GM12878 (cell line): ENCODE data around the gene MICALL1. TPM values are rescaled to one million over a fixed set of nuclear protein-coding genes. Genes with fewer than 3 reads are reported as not detected.

Experiments
- ATAC-seq: fragments of 200-7000 bp; cut with Tn5 transposase; 3 replicates; pipeline ENCODE4 v1.9.1; 2020; ENCODE audit warnings: mild to moderate bottlenecking, moderate library complexity
- BruUV-seq: library from RNA; stranded (reverse); fragments of 400-500 nt; replicated peaks from 2 replicates; lab custom pipeline; 2021; lab: Mats Ljungman, UMichigan
- CTCF ChIA-PET: fragments of 300-600 bp; sonication (Branson Sonifier 250); formaldehyde crosslinking; extraction: SDS; loops from one replicate; lab custom pipeline; 2021; ENCODE audit warnings: inconsistent platforms; lab: Yijun Ruan, JAX
- POLR2A ChIA-PET: fragments of 350-600 bp; formaldehyde crosslinking; extraction: SDS; loops from one replicate; lab custom pipeline; 2021; ENCODE audit warnings: inconsistent platforms; lab: Charles Lee
- RAD21 ChIA-PET: fragments of 300-600 bp; sonication (Branson Sonifier 250); formaldehyde crosslinking; loops from one replicate; lab custom pipeline; 2023; ENCODE audit warnings: antibody characterized with exemption; ENCODE audit not compliant: unreplicated experiment; lab: Charles Lee
- SMC1A ChIA-PET: fragments of 300-600 bp; sonication (Branson Sonifier 250); formaldehyde crosslinking; loops from one replicate; lab custom pipeline; 2023; ENCODE audit not compliant: unreplicated experiment, uncharacterized antibody; lab: Charles Lee
- DNase-seq: peaks from one replicate; pipeline ENCODE4 v3.0.0-alpha.2; 2011; ENCODE audit warnings: low read depth, low spot score
- FAIRE-seq: peaks from 3 replicates; lab custom pipeline; 2011; peaks lifted over from hg19 to GRCh38; lab: Jason Lieb, UNC
- H2AFZ ChIP-seq: 2 replicates; pipeline ENCODE4 v1.6.0; 2011; ENCODE audit warnings: low read depth, low read length, control low read depth; ENCODE audit not compliant: control insufficient read depth
- H3K27ac ChIP-seq: 2 replicates; pipeline ENCODE4 v1.5.1; 2011; ENCODE audit warnings: control low read depth; ENCODE audit not compliant: control insufficient read depth, insufficient read depth
- H3K27me3 ChIP-seq, 2 experiments: replicated peaks in 1 of 2; 2 replicates each; pipeline versions ENCODE4 v1.6.0 to v1.6.1; 2011; ENCODE audit warnings: low read length in 1 of 2; ENCODE audit not compliant: control insufficient read depth in 2 of 2, insufficient read depth in 2 of 2
- H3K36me3 ChIP-seq, 2 experiments: 2 replicates each; pipeline ENCODE4 v1.5.1; 2011; ENCODE audit warnings: low read length in 1 of 2; ENCODE audit not compliant: control insufficient read depth in 2 of 2, insufficient read depth in 2 of 2
- H3K4me1 ChIP-seq: 2 replicates; pipeline ENCODE4 v1.6.1; 2011; ENCODE audit warnings: mild to moderate bottlenecking, low read length, moderate library complexity, mixed read lengths; ENCODE audit not compliant: control insufficient read depth, insufficient read depth
- H3K4me2 ChIP-seq: 2 replicates; pipeline ENCODE4 v1.6.0; 2011; ENCODE audit warnings: control low read depth; ENCODE audit not compliant: control insufficient read depth, insufficient read depth
- H3K4me3 ChIP-seq: fragments of 200-600 bp; sonication (generic); 2 replicates; pipeline ENCODE4 v1.5.1; 2016
- H3K79me2 ChIP-seq: 2 replicates; pipeline ENCODE4 v1.6.0; 2011; ENCODE audit warnings: low read length; ENCODE audit not compliant: control insufficient read depth, insufficient read depth
- H3K9ac ChIP-seq: 2 replicates; pipeline ENCODE4 v1.8.0; 2011; ENCODE audit warnings: low read length, control low read depth, mixed read lengths; ENCODE audit not compliant: control insufficient read depth, insufficient read depth
- H3K9me3 ChIP-seq: replicated peaks from 3 replicates; pipeline ENCODE4 v1.5.1; 2011; ENCODE audit warnings: mild to moderate bottlenecking, low read length; ENCODE audit not compliant: control insufficient read depth, insufficient read depth
- H4K20me1 ChIP-seq: 2 replicates; pipeline ENCODE4 v1.6.0; 2011; ENCODE audit not compliant: control insufficient read depth, insufficient read depth
- CBX3 ChIP-seq: fragments of 200-600 bp; sonication (generic); IDR thresholded peaks from 2 replicates; pipeline ENCODE4 v1.6.1; 2016; ENCODE audit warnings: low read depth, borderline replicate concordance
- CHD2 ChIP-seq: IDR thresholded peaks from 2 replicates; pipeline ENCODE4 v1.6.1; 2011; ENCODE audit warnings: low read depth, low read length, improper control_type of control experiment, borderline replicate concordance
- FOS ChIP-seq: IDR thresholded peaks from 3 replicates; pipeline ENCODE4 v1.6.1; 2011; ENCODE audit warnings: borderline replicate concordance; ENCODE audit not compliant: insufficient read length; ENCODE audit errors: extremely low read depth
- MEF2B ChIP-seq: fragments of 450-650 bp; IDR thresholded peaks from 2 replicates; pipeline ENCODE4 v1.6.1; 2018; ENCODE audit warnings: mild to moderate bottlenecking, moderate library complexity; ENCODE audit not compliant: partially characterized antibody, poor library complexity, severe bottlenecking
- MYB ChIP-seq: fragments of 150-350 bp; IDR thresholded peaks from 2 replicates; pipeline ENCODE4 v1.6.1; 2014; ENCODE audit warnings: mild to moderate bottlenecking, low read depth, low read length, borderline replicate concordance
- NFYA ChIP-seq: IDR thresholded peaks from 2 replicates; pipeline ENCODE4 v1.6.1; 2011; ENCODE audit warnings: low read depth, mild to moderate bottlenecking, low read length, improper control_type of control experiment, borderline replicate concordance
- RFX5 ChIP-seq: IDR thresholded peaks from 2 replicates; pipeline ENCODE4 v1.6.1; 2011; ENCODE audit warnings: low read depth, low read length, improper control_type of control experiment
- STAT1 ChIP-seq: fragments of 450-650 bp; conservative IDR thresholded peaks from 2 replicates; pipeline ENCODE4 v1.6.1; 2014; ENCODE audit warnings: antibody characterized with exemption, mild to moderate bottlenecking
- TBL1XR1 ChIP-seq: IDR thresholded peaks from 2 replicates; pipeline ENCODE4 v1.6.1; 2012; ENCODE audit warnings: low read depth, low read length, improper control_type of control experiment
- ZNF384 ChIP-seq: IDR thresholded peaks from 2 replicates; pipeline ENCODE4 v1.6.1; 2012; ENCODE audit warnings: low read depth, mild to moderate bottlenecking, low read length, improper control_type of control experiment, borderline replicate concordance
- ZZZ3 ChIP-seq: IDR thresholded peaks from 2 replicates; pipeline ENCODE4 v1.6.1; 2011; ENCODE audit warnings: low read depth; ENCODE audit not compliant: control insufficient read depth, insufficient read length
- WGBS: methylation state at CpG from one replicate; pipeline ENCODE4 v1.1.6; 2016; ENCODE audit warnings: low lambda C conversion rate; ENCODE audit not compliant: insufficient replicate concordance, insufficient coverage; ENCODE audit errors: missing lambda C conversion rate; 5-methylcytosine and 5-hydroxymethylcytosine counted together
- in situ Hi-C: fragments of 300-500 bp; cut with MboI; formaldehyde crosslinking; loops from 9 replicates; pipeline ENCODE4 v1.14.3; 2018; ENCODE audit warnings: mixed read lengths
- intact Hi-C: fragments of 100-400 bp; cut with micrococcal nuclease; formaldehyde crosslinking; loops from one replicate; pipeline ENCODE4 v1.14.2; 2022; ENCODE audit not compliant: unreplicated experiment
- polyA plus RNA-seq, 11 experiments: library from polyadenylated mRNA; depleted of rRNA in 4 of 11; unstranded in 6 of 11; stranded (reverse) in 5 of 11; fragments of >200 nt; fragmentation: Nextera tagmentation in 4 of 11; fragmentation: Illumina TruSeq in 1 of 11; extraction: Ambion mirVana in 4 of 11; extraction: Trizol in 1 of 11; gene quantifications; 1 replicate in 1 of 11; 2 replicates in 10 of 11; pipeline versions ENCODE4 v1.2.1 to v1.2.3, GENCODE V29; 2011 to 2016; ENCODE audit warnings: inconsistent platforms in 2 of 11, missing spikeins in 2 of 11, low read depth in 1 of 11
- total RNA-seq, 4 experiments: library from RNA; depleted of rRNA in 3 of 4; stranded (reverse); fragments of >200 nt in 3 of 4; fragmentation: Illumina TruSeq in 1 of 4; extraction: Trizol in 1 of 4; gene quantifications; 2 replicates each; pipeline versions ENCODE4 v1.2.1 to v1.2.3, GENCODE V29; 2013 to 2021
- TF ChIP-seq, protein P1 (sequence below): IDR thresholded peaks from 2 replicates; pipeline ENCODE4 v1.6.1; 2012; ENCODE audit warnings: low read length, inconsistent platforms
- TF ChIP-seq, protein P2 (sequence below): fragments of 450-650 bp; IDR thresholded peaks from 2 replicates; pipeline ENCODE4 v1.6.1; 2017; ENCODE audit warnings: mild to moderate bottlenecking

Gene MICALL1
- total and polyA plus RNA-seq, 10 of the 15 experiments (the other 5 are each of a cell fraction or from before 2014, with no cell fraction given), result 0.72 to 30.7 (median 7.8) TPM

DNA sequence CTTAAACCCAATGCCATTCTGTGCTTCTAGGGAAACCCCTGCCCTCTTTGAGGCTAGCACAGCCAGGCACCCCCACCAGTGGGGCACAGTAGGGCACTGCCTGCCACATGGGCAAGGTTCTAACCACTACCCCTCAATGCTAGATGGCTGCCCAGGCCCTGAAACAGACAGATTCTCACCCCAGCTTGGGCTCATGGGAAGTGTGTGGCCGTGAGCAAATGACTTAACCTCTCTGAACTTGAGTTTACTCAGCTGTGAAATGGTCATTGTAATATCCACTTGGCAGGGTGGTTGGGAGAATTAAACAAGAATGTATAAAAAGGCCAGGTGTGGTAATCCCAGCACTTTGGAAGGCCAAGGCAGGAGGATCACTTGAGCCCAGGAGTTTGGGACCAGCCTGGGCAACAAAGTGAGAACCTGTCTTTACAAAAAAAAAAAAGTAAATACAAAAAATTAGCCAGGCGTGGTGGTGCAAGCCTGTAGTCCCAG, 24.9 kb downstream of the MICALL1 start:
- CTCF ChIA-PET, result interaction anchor here (0.6 to 1.9 kb wide), 7 partner anchors 21 to 114 kb away, joined by 3 to 9 read pairs (median 5); no protein-coding TSS in a partner anchor
- Histone ChIP-seq H3K9me3 (no peaks in the 10 kb centered on the region), H3K36me3 (peaks cover 0 to 9% of the 10 kb centered on the region in 2 experiments; a peak in 3 of 4 replicates), H3K79me2 (no peaks in the 10 kb centered on the region), H3K27me3 (no peaks in the 10 kb centered on the region), H3K4me2 (no peak overlapping the region), H2AFZ (no peak overlapping the region), H3K27ac (no peak overlapping the region), H3K4me3 (no peak overlapping the region), H3K4me1 (peaks cover 10% of the 10 kb centered on the region), H4K20me1 (no peaks in the 10 kb centered on the region), H3K9ac (no peak overlapping the region)
- WGBS, result 50% methylated on average over 2 of the region's 2 CpGs
- no peak for TF ChIP-seq CHD2
- TF ChIP-seq CBX3, result no peak
- TF ChIP-seq, protein P1, sequence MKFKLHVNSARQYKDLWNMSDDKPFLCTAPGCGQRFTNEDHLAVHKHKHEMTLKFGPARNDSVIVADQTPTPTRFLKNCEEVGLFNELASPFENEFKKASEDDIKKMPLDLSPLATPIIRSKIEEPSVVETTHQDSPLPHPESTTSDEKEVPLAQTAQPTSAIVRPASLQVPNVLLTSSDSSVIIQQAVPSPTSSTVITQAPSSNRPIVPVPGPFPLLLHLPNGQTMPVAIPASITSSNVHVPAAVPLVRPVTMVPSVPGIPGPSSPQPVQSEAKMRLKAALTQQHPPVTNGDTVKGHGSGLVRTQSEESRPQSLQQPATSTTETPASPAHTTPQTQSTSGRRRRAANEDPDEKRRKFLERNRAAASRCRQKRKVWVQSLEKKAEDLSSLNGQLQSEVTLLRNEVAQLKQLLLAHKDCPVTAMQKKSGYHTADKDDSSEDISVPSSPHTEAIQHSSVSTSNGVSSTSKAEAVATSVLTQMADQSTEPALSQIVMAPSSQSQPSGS, result no peak
- intact Hi-C loops, result loop anchor here (5.0 to 10.0 kb wide), 3 partner anchors 44 to 396 kb away; no protein-coding TSS in a partner anchor
- POLR2A ChIA-PET, result interaction anchor here (0.6 kb wide), 1 partner anchor 12 kb away, joined by 3 read pairs; no protein-coding TSS in a partner anchor
- no peak for FAIRE-seq
- no peak for DNase-seq
- BruUV-seq, result no TSS peak
- SMC1A ChIA-PET, result interaction anchor here (0.8 to 1.4 kb wide), 2 partner anchors 35 to 74 kb away, joined by 3 to 4 read pairs; no protein-coding TSS in a partner anchor
- ATAC-seq, result no peak; the same call in 2 of the 3 replicates
- in situ Hi-C loops, result no loop called here
- RAD21 ChIA-PET, result no interaction called here

DNA sequence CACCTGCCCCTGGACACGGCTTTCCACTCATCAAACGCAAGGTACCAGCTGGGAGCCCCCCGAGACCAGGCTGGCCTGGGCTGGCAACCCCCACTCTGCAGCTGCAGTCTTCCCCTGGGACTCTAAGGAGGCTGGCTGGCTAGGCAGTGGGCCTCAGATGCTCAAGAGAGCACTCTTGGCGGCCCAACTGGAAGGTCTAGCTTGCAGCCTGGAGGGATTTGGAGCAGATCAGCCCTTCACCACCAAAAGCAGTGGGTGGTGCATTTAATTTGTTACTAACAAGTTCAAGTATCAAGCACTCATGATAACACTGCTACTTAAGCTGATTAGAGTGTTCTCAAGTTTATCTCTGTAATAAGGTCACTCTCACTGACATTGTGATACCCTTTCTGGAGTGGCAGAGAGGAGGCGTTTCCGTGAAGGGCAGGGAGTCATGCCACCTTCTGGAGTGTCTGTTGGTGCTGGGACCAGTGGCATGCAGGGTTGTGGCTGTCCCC, 25.8 kb downstream of the MICALL1 start:
- no TSS peak for BruUV-seq
- H3K79me2 ChIP-seq, result no peaks in the 10 kb centered on the region
- no peak for ATAC-seq
- intact Hi-C loops, result loop anchor here (5.0 to 10.0 kb wide), 3 partner anchors 45 to 397 kb away; no protein-coding TSS in a partner anchor
- in situ Hi-C loops, result no loop called here
- H3K27ac ChIP-seq, result no peak overlapping the region
- H2AFZ ChIP-seq, result no peak overlapping the region
- no peak overlapping the region for H3K9ac ChIP-seq
- ChIA-PET RAD21 (interaction anchor here (1.0 kb wide), 1 partner anchor 114 kb away, joined by 3 read pairs; no protein-coding TSS in a partner anchor), SMC1A (interaction anchor here (0.8 to 1.0 kb wide), 2 partner anchors 34 to 75 kb away, joined by 3 to 4 read pairs; no protein-coding TSS in a partner anchor), CTCF (interaction anchor here (0.8 to 3.3 kb wide), 10 partner anchors 20 to 123 kb away, joined by 3 to 13 read pairs (median 4); partner anchors contain the start of gene MICALL1), POLR2A (no interaction called here)
- H3K36me3 ChIP-seq, result peaks cover 0 to 6% of the 10 kb centered on the region in 2 experiments; a peak in 3 of 4 replicates
- H3K9me3 ChIP-seq, result no peaks in the 10 kb centered on the region
- peaks cover 10% of the 10 kb centered on the region for H3K4me1 ChIP-seq
- WGBS, result 47% methylated on average over 6 of the region's 6 CpGs
- no peak overlapping the region for H3K4me2 ChIP-seq
- H3K27me3 ChIP-seq, result no peaks in the 10 kb centered on the region
- FAIRE-seq, result no peak
- no peak for DNase-seq
- no peak overlapping the region for H3K4me3 ChIP-seq
- no peaks in the 10 kb centered on the region for H4K20me1 ChIP-seq
- TF ChIP-seq, protein P2, sequence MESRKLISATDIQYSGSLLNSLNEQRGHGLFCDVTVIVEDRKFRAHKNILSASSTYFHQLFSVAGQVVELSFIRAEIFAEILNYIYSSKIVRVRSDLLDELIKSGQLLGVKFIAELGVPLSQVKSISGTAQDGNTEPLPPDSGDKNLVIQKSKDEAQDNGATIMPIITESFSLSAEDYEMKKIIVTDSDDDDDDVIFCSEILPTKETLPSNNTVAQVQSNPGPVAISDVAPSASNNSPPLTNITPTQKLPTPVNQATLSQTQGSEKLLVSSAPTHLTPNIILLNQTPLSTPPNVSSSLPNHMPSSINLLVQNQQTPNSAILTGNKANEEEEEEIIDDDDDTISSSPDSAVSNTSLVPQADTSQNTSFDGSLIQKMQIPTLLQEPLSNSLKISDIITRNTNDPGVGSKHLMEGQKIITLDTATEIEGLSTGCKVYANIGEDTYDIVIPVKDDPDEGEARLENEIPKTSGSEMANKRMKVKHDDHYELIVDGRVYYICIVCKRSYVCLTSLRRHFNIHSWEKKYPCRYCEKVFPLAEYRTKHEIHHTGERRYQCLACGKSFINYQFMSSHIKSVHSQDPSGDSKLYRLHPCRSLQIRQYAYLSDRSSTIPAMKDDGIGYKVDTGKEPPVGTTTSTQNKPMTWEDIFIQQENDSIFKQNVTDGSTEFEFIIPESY, result no peak
- no peak for TF ChIP-seq MEF2B
- TF ChIP-seq FOS, result no peak
- no peak for TF ChIP-seq ZNF384
- no peak for TF ChIP-seq MYB
- TF ChIP-seq STAT1, result no peak
- no peak for TF ChIP-seq RFX5
- no peak for TF ChIP-seq NFYA
- TF ChIP-seq TBL1XR1, result no peak
- TF ChIP-seq ZZZ3, result no peak
